CD14-positive monocyte (primary cell): ENCODE data around the gene WWOX. TPM values are rescaled to one million over a fixed set of nuclear protein-coding genes. Genes with fewer than 3 reads are reported as not detected.

Experiments
- DNase-seq, 3 donors: peaks; one replicate each; pipeline ENCODE4 v3.0.0-alpha.2; 2011 to 2022
- H2AFZ ChIP-seq: 2 replicates; pipeline ENCODE4 v1.6.0; 2012; ENCODE audit warnings: mild to moderate bottlenecking, low read depth, low read length, inconsistent platforms; ENCODE audit not compliant: insufficient read depth, poor library complexity, severe bottlenecking
- H3K27ac ChIP-seq, 2 donors: 1 replicate in 1 of 2; 2 replicates in 1 of 2; pipeline ENCODE4 v1.5.1; 2012 to 2013; ENCODE audit warnings: low read length in 2 of 2, control low read depth in 1 of 2, inconsistent platforms in 1 of 2, low read depth in 1 of 2, mild to moderate bottlenecking in 1 of 2
- H3K27me3 ChIP-seq, 2 donors: one replicate each; pipeline versions ENCODE4 v1.6.0 to v1.6.1; 2011 to 2013; ENCODE audit warnings: low read length in 2 of 2; ENCODE audit not compliant: control insufficient read depth in 2 of 2, insufficient read depth in 2 of 2
- H3K36me3 ChIP-seq, 2 donors: replicated peaks in 1 of 2; 1 replicate in 1 of 2; 2 replicates in 1 of 2; pipeline versions ENCODE4 v1.5.1 to v1.6.1; 2012 to 2013; ENCODE audit warnings: low read length in 2 of 2, control low read depth in 1 of 2, inconsistent platforms in 1 of 2, mild to moderate bottlenecking in 1 of 2; ENCODE audit not compliant: insufficient read depth in 2 of 2, control insufficient read depth in 1 of 2
- H3K4me1 ChIP-seq, 2 donors: 1 replicate in 1 of 2; 2 replicates in 1 of 2; pipeline versions ENCODE4 v1.5.1 to v1.6.1; 2012 to 2013; ENCODE audit warnings: low read length in 2 of 2, control low read depth in 1 of 2, inconsistent platforms in 1 of 2, mild to moderate bottlenecking in 1 of 2, moderate library complexity in 1 of 2; ENCODE audit not compliant: insufficient read depth in 2 of 2, control insufficient read depth in 1 of 2
- H3K4me2 ChIP-seq: replicated peaks from 2 replicates; pipeline ENCODE3; 2012; ENCODE audit warnings: low read length, moderate library complexity, mild to moderate bottlenecking; ENCODE audit not compliant: poor library complexity, severe bottlenecking; ENCODE audit errors: extremely low read depth
- H3K4me3 ChIP-seq, 3 experiments: fragments of 200-600 bp in 1 of 3; sonication (generic) in 1 of 3; replicated peaks in 1 of 3; 1 replicate in 2 of 3; 2 replicates in 1 of 3; pipeline ENCODE4 v1.5.1; 2011 to 2013; ENCODE audit warnings: low read length in 3 of 3, mild to moderate bottlenecking in 3 of 3, control low read depth in 2 of 3, low read depth in 2 of 3, inconsistent platforms in 1 of 3, moderate library complexity in 1 of 3
- H3K79me2 ChIP-seq: 2 replicates; pipeline ENCODE4 v1.6.0; 2012; ENCODE audit warnings: mild to moderate bottlenecking, control low read depth, inconsistent platforms, low read length, moderate library complexity; ENCODE audit not compliant: insufficient read depth
- H3K9ac ChIP-seq: 2 replicates; pipeline ENCODE4 v1.6.0; 2017; ENCODE audit warnings: low read length, mild to moderate bottlenecking; ENCODE audit not compliant: insufficient read depth, poor library complexity, severe bottlenecking
- H3K9me3 ChIP-seq, 2 donors: replicated peaks in 1 of 2; 1 replicate in 1 of 2; 2 replicates in 1 of 2; pipeline versions ENCODE4 v1.5.1 to v1.6.1; 2012 to 2013; ENCODE audit warnings: low read length in 2 of 2, control low read depth in 1 of 2; ENCODE audit not compliant: control insufficient read depth in 1 of 2, insufficient read depth in 1 of 2
- H4K20me1 ChIP-seq: 2 replicates; pipeline ENCODE4 v1.6.0; 2012; ENCODE audit warnings: mild to moderate bottlenecking, low read length, control low read depth, moderate library complexity; ENCODE audit not compliant: insufficient read depth
- H3K27ac Mint-ChIP-seq, 7 donors: one replicate each; pipeline ENCODE4 v1.8.0; 2020; ENCODE audit warnings: mild to moderate bottlenecking in 7 of 7, mixed read lengths in 7 of 7, moderate library complexity in 6 of 7, inconsistent platforms in 2 of 7
- H3K27me3 Mint-ChIP-seq, 3 donors: one replicate each; pipeline ENCODE4 v1.8.0; 2021 to 2022; ENCODE audit warnings: low read depth in 3 of 3, mild to moderate bottlenecking in 3 of 3, mixed read lengths in 3 of 3, moderate library complexity in 3 of 3, inconsistent platforms in 1 of 3
- H3K36me3 Mint-ChIP-seq, 2 donors: one replicate each; pipeline ENCODE4 v1.8.0; 2020; ENCODE audit warnings: mixed read lengths in 2 of 2, inconsistent platforms in 1 of 2, mild to moderate bottlenecking in 1 of 2
- H3K4me1 Mint-ChIP-seq: one replicate; pipeline ENCODE4 v1.8.0; 2020; ENCODE audit warnings: mild to moderate bottlenecking, mixed read lengths
- H3K4me3 Mint-ChIP-seq, 2 donors: one replicate each; pipeline ENCODE4 v1.8.0; 2020; ENCODE audit warnings: mild to moderate bottlenecking in 2 of 2, mixed read lengths in 2 of 2, moderate library complexity in 1 of 2
- H3K9me3 Mint-ChIP-seq, 7 donors: one replicate each; pipeline ENCODE4 v1.8.0; 2020 to 2022; ENCODE audit warnings: mixed read lengths in 7 of 7, mild to moderate bottlenecking in 6 of 7, moderate library complexity in 6 of 7, inconsistent platforms in 2 of 7
- WGBS: methylation state at CpG from one replicate; pipeline ENCODE4 v1.1.5; 2013; ENCODE audit warnings: missing lambda C conversion rate; ENCODE audit not compliant: insufficient coverage; 5-methylcytosine and 5-hydroxymethylcytosine counted together
- intact Hi-C, 2 donors: fragments of 100-400 bp; cut with micrococcal nuclease; formaldehyde crosslinking; loops; one replicate each; pipeline versions ENCODE4 v1.15.0 to v1.15.1; 2023
- polyA plus RNA-seq, 3 donors: library from polyadenylated mRNA; depleted of rRNA in 1 of 3; unstranded in 2 of 3; stranded (reverse) in 1 of 3; fragments of 300-500 nt in 2 of 3; fragments of >200 nt in 1 of 3; fragmentation: Illumina TruSeq in 2 of 3; gene quantifications; 1 replicate in 2 of 3; 2 replicates in 1 of 3; pipeline ENCODE4 v1.2.3, GENCODE V29; 2012 to 2021
- TF ChIP-seq, protein P1 (sequence below): fragments of 200-600 bp; IDR thresholded peaks from one replicate; pipeline ENCODE4 v1.8.0; 2022; ENCODE audit warnings: antibody characterized with exemption, mild to moderate bottlenecking

Gene WWOX
- polyA plus RNA-seq, 3 donors = 4.0 to 7.0 (median 6.3) TPM

DNA sequence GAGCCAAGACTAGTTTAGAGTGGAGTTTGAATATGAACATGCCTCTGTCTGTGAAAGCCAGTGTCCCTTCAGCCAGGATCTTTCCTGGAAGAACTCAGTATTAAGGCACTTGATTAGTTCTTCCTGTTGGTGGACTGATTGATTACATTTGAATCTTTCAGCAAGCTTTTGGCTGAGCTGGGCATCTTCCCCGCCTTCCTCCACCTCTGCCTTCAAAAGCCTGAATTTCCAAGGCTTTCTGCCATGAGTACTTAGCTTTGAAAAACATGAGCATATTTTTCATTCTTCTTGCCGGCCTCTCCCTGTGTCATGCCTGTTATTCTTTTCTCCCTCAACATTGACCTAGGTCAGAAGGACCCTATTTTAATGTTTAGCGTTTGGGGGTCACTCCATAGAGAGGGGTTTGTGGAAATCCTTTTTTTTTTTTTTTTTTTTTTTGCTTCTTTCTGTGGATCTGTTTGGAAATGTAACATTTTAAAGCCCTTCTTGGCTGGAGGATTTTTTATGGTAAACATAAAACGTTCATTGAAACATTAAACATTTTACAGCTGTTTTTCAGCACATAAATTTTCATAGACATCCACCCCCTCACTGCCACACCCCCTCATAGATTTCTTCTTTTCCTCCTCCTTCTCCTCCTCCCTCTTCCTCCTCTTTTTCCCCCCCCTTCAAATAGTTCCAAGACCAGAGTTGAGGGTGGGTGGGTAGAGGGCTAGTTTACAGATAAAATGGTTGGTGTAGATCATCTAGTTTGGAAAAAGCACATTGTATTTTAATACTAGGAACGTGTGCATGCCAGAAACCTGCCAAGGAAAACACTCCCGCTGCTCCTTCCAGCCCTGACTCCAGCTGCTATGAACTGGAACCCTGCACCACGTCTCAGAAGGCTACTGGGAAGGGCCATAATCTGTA, 645.9 kb downstream of the WWOX start:
- no peaks in the 10 kb centered on the region for H3K9me3 ChIP-seq
- H4K20me1 ChIP-seq = no peaks in the 10 kb centered on the region
- H3K4me3 Mint-ChIP-seq = no peak overlapping the region
- no peak overlapping the region for H3K4me2 ChIP-seq
- H3K27me3 Mint-ChIP-seq = peaks cover 0 to 1% (median 0%) of the 10 kb centered on the region in 3 donors
- peaks cover 10 to 12% of the 10 kb centered on the region in 2 donors for H3K4me1 ChIP-seq
- no peaks in the 10 kb centered on the region for H3K36me3 Mint-ChIP-seq
- H3K9ac ChIP-seq = no peak overlapping the region
- intact Hi-C loops = no loop called here
- H3K27ac ChIP-seq = no peak overlapping the region
- H2AFZ ChIP-seq = no peak overlapping the region
- H3K27me3 ChIP-seq = no peaks in the 10 kb centered on the region
- peaks cover 0 to 8% (median 2%) of the 10 kb centered on the region in 7 donors for H3K9me3 Mint-ChIP-seq
- no peak overlapping the region for H3K4me3 ChIP-seq
- TF ChIP-seq, protein P1, sequence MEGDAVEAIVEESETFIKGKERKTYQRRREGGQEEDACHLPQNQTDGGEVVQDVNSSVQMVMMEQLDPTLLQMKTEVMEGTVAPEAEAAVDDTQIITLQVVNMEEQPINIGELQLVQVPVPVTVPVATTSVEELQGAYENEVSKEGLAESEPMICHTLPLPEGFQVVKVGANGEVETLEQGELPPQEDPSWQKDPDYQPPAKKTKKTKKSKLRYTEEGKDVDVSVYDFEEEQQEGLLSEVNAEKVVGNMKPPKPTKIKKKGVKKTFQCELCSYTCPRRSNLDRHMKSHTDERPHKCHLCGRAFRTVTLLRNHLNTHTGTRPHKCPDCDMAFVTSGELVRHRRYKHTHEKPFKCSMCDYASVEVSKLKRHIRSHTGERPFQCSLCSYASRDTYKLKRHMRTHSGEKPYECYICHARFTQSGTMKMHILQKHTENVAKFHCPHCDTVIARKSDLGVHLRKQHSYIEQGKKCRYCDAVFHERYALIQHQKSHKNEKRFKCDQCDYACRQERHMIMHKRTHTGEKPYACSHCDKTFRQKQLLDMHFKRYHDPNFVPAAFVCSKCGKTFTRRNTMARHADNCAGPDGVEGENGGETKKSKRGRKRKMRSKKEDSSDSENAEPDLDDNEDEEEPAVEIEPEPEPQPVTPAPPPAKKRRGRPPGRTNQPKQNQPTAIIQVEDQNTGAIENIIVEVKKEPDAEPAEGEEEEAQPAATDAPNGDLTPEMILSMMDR = no peak
- 100% methylated on average over 1 of the region's 7 CpGs for WGBS
- H3K4me1 Mint-ChIP-seq = peaks cover 10% of the 10 kb centered on the region
- H3K27ac Mint-ChIP-seq = no peak overlapping the region
- no peaks in the 10 kb centered on the region for H3K79me2 ChIP-seq
- DNase-seq = no peak
- H3K36me3 ChIP-seq = no peaks in the 10 kb centered on the region

DNA sequence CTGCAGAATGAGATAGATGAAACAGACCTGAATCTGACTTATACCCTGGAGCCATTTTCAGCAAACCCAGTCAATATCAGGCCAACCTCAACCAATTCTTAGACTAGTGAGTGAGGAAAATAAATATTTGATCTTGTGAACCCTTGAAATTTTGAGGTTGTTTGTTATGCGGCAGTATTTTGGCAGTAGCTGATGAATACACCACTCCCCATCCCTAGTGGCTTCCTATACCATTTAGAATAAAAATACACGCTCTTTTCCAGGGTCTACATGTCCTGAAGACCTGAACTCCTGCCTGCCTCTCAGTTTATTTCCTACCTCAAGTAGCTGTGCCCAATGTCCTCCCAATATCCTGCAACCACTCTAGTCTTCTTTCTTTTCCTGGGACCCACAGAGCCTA, 647.3 kb downstream of the WWOX start:
- TF ChIP-seq, protein P1 = no peak
- DNase-seq = no peak
- 93% methylated on average over 1 of the region's 2 CpGs for WGBS
- H3K36me3 Mint-ChIP-seq = no peaks in the 10 kb centered on the region
- no peak overlapping the region for H3K27ac Mint-ChIP-seq
- Histone ChIP-seq H3K9me3 (no peaks in the 10 kb centered on the region), H3K4me1 (peaks cover 10 to 12% of the 10 kb centered on the region in 2 donors), H3K27me3 (no peaks in the 10 kb centered on the region), H3K36me3 (no peaks in the 10 kb centered on the region), H3K9ac (no peak overlapping the region), H2AFZ (no peak overlapping the region), H3K27ac (no peak overlapping the region), H3K4me2 (no peak overlapping the region), H3K79me2 (no peaks in the 10 kb centered on the region), H4K20me1 (no peaks in the 10 kb centered on the region), H3K4me3 (no peak overlapping the region)
- H3K9me3 Mint-ChIP-seq = peaks cover 0 to 8% (median under 1%) of the 10 kb centered on the region in 7 donors
- intact Hi-C loops = no loop called here
- H3K27me3 Mint-ChIP-seq = peaks cover 0 to 1% (median 0%) of the 10 kb centered on the region in 3 donors
- no peak overlapping the region for H3K4me3 Mint-ChIP-seq
- H3K4me1 Mint-ChIP-seq = peaks cover 10% of the 10 kb centered on the region
